Measurements from ENCODE around the gene AKAP6.

GRCh38 chr14:32757568-32757967 is 428.5 kb downstream of the AKAP6 start:
- TF ChIP-seq CTCF (IDR thresholded peaks at IDR 0.05) (no peak), POLR2A (IDR thresholded peaks at IDR 0.05) (no peak)

Measured in right lobe of liver (tissue), 4 donors.